Ovary (tissue), 3 donors: ENCODE data around the gene TLE7.

ENCODE experiments used
- POLR2A ChIP-seq: fragments of 450-650 bp; IDR thresholded peaks from one replicate; pipeline ENCODE4 v1.6.1; 2017; ENCODE audit warnings: antibody characterized with exemption, mild to moderate bottlenecking, moderate library complexity
- TF ChIP-seq, protein P1 (sequence below), 3 donors: fragments of 450-650 bp in 2 of 3; fragments of 200-600 bp in 1 of 3; IDR thresholded peaks; one replicate each; pipeline versions ENCODE4 v1.5.1 to v1.8.0; 2016 to 2022; ENCODE audit warnings: antibody characterized with exemption in 3 of 3, mild to moderate bottlenecking in 1 of 3
- donor health status: DM: no; HTN: no; CAD: no.

DNA sequence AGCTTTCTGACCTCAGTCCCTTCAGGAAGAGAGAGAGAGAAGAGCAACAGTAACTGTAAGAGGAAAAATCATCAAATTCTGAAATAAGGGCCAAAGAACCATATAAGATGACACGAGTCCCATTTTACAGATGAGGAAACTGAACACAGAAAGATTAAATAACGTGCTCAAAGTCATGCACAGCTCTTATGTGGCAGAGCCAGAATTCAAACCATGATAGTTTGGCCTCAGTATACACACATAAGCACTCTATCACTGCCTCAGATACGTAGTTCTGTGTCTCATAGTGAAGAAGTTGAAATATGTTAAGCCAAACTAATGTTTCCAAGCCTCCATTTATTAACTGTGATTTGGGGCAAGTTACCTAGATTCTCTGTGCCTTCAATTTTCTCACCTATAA lies 49.2 kb upstream of the TLE7 start:
- TF ChIP-seq, protein P1, sequence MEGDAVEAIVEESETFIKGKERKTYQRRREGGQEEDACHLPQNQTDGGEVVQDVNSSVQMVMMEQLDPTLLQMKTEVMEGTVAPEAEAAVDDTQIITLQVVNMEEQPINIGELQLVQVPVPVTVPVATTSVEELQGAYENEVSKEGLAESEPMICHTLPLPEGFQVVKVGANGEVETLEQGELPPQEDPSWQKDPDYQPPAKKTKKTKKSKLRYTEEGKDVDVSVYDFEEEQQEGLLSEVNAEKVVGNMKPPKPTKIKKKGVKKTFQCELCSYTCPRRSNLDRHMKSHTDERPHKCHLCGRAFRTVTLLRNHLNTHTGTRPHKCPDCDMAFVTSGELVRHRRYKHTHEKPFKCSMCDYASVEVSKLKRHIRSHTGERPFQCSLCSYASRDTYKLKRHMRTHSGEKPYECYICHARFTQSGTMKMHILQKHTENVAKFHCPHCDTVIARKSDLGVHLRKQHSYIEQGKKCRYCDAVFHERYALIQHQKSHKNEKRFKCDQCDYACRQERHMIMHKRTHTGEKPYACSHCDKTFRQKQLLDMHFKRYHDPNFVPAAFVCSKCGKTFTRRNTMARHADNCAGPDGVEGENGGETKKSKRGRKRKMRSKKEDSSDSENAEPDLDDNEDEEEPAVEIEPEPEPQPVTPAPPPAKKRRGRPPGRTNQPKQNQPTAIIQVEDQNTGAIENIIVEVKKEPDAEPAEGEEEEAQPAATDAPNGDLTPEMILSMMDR (IDR thresholded peaks at IDR 0.05): no peak
- TF ChIP-seq POLR2A: no peak
